NCI-H2081 (cell line): ENCODE measurements around the gene CEP72.
"Not testable (repeated sequence)": the region's sequence is repeated elsewhere in the genome, so short reads cannot be mapped to it uniquely, and the experiment has no call there.

Experiments used
- DNase-seq, 2 experiments: peaks; one replicate each; lab custom pipeline; 2025; lab: John Stamatoyannopoulos, UW

CEP72 gene

GRCh38 chr5:617896-618295, 5.8 kb downstream of the CEP72 start:
- DNase-seq = no peak

GRCh38 chr5:618450-618849, 6.3 kb downstream of the CEP72 start:
- no peak for DNase-seq

GRCh38 chr5:619444-619843, 7.3 kb downstream of the CEP72 start:
- no peak for DNase-seq

- DNase-seq = no peak
These were observed 8.0 kb downstream of the CEP72 start for GRCh38 chr5:620152-620551.

- DNase-seq = no peak
These were observed 8.5 kb downstream of the CEP72 start for GRCh38 chr5:620586-621180.

- no peak for DNase-seq
These were observed 9.2 kb downstream of the CEP72 start for GRCh38 chr5:621341-621761.

- DNase-seq = no peak
These were observed 10.2 kb downstream of the CEP72 start for GRCh38 chr5:622359-622758.

GRCh38 chr5:622946-623522, 10.9 kb downstream of the CEP72 start:
- no peak for DNase-seq

GRCh38 chr5:623531-623930, 11.4 kb downstream of the CEP72 start:
- DNase-seq = no peak

- DNase-seq = no peak
These were observed 12.2 kb downstream of the CEP72 start for GRCh38 chr5:624118-624950.

GRCh38 chr5:624951-625230, 12.8 kb downstream of the CEP72 start:
- no peak for DNase-seq

GRCh38 chr5:625516-625915, 13.4 kb downstream of the CEP72 start:
- no peak for DNase-seq

- no peak for DNase-seq
These were observed 14.7 kb downstream of the CEP72 start for GRCh38 chr5:626850-627249.

GRCh38 chr5:627840-628239, 15.7 kb downstream of the CEP72 start:
- DNase-seq = no peak

GRCh38 chr5:628351-629205, 16.4 kb downstream of the CEP72 start:
- DNase-seq = not testable (repeated sequence)

GRCh38 chr5:633501-633955, 21.4 kb downstream of the CEP72 start:
- no peak for DNase-seq

- no peak for DNase-seq
These were observed 22.1 kb downstream of the CEP72 start for GRCh38 chr5:634191-634590.

- DNase-seq = no peak
These were observed 23.3 kb downstream of the CEP72 start for GRCh38 chr5:635306-636055.

GRCh38 chr5:636951-637350, 24.8 kb downstream of the CEP72 start:
- DNase-seq = no peak

- DNase-seq = no peak
These were observed 25.7 kb downstream of the CEP72 start for GRCh38 chr5:637581-638450.
